GM23338 (cell line): Measurements from ENCODE around the gene PARD6B. TPM values are rescaled to one million over a fixed set of nuclear protein-coding genes. Genes with fewer than 3 reads are reported as not detected.

Experiments
- ATAC-seq: fragments of 200-7000 bp; cut with Tn5 transposase; 3 replicates; pipeline ENCODE4 v1.9.1; 2020
- DNase-seq: peaks from one replicate; pipeline ENCODE4 v3.0.0-alpha.2; 2015; ENCODE audit warnings: low spot score
- H2AFZ ChIP-seq: fragments of 200-600 bp; sonication (generic); 2 replicates; pipeline ENCODE4 v1.8.0; 2016; ENCODE audit warnings: antibody characterized with exemption, mild to moderate bottlenecking, moderate library complexity
- H3F3A ChIP-seq: fragments of 200-600 bp; sonication (generic); replicated peaks from 2 replicates; pipeline ENCODE4 v1.8.0; 2017; ENCODE audit warnings: antibody characterized with exemption, mixed run types, low read depth
- H3K27ac ChIP-seq: fragments of 200-600 bp; sonication (generic); 2 replicates; pipeline ENCODE4 v1.6.1; 2016; ENCODE audit warnings: low read depth
- H3K27me3 ChIP-seq: fragments of 200-600 bp; sonication (generic); 2 replicates; pipeline ENCODE4 v1.8.0; 2016; ENCODE audit warnings: mild to moderate bottlenecking, mixed run types, moderate library complexity; ENCODE audit not compliant: insufficient read depth
- H3K36me3 ChIP-seq: fragments of 200-600 bp; sonication (generic); 2 replicates; pipeline ENCODE4 v1.8.0; 2016; ENCODE audit warnings: mild to moderate bottlenecking; ENCODE audit not compliant: insufficient read depth
- H3K4me1 ChIP-seq: fragments of 200-600 bp; sonication (generic); 2 replicates; pipeline ENCODE4 v1.8.0; 2016; ENCODE audit warnings: mild to moderate bottlenecking, moderate library complexity; ENCODE audit not compliant: insufficient read depth
- H3K4me2 ChIP-seq: fragments of 200-600 bp; sonication (generic); 2 replicates; pipeline ENCODE4 v1.7.1; 2017; ENCODE audit warnings: mixed run types
- H3K4me3 ChIP-seq: fragments of 200-600 bp; sonication (generic); 2 replicates; pipeline ENCODE4 v1.6.1; 2016; ENCODE audit warnings: mixed run types
- H3K79me2 ChIP-seq: fragments of 200-600 bp; sonication (generic); replicated peaks from 2 replicates; pipeline ENCODE4 v1.8.0; 2017; ENCODE audit warnings: mild to moderate bottlenecking; ENCODE audit not compliant: insufficient read depth
- H3K9me2 ChIP-seq: fragments of 200-600 bp; sonication (generic); 2 replicates; pipeline ENCODE4 v1.8.0; 2017; ENCODE audit not compliant: insufficient read depth
- H4K20me1 ChIP-seq: fragments of 200-600 bp; sonication (generic); replicated peaks from 2 replicates; pipeline ENCODE4 v1.8.0; 2017; ENCODE audit warnings: mild to moderate bottlenecking; ENCODE audit not compliant: insufficient read depth
- H3K27ac Mint-ChIP-seq: 2 replicates; pipeline ENCODE4 v1.8.0; 2020; ENCODE audit warnings: inconsistent platforms, mild to moderate bottlenecking, moderate library complexity, mixed read lengths
- H3K27me3 Mint-ChIP-seq: 3 replicates; pipeline ENCODE4 v1.8.0; 2022; ENCODE audit warnings: low read depth, mild to moderate bottlenecking, moderate library complexity, mixed read lengths, inconsistent platforms; ENCODE audit not compliant: insufficient read depth, poor library complexity
- H3K36me3 Mint-ChIP-seq: 3 replicates; pipeline ENCODE4 v1.8.0; 2021; ENCODE audit warnings: low read depth, mild to moderate bottlenecking, inconsistent platforms, moderate library complexity, mixed read lengths
- H3K4me1 Mint-ChIP-seq: 3 replicates; pipeline ENCODE4 v1.8.0; 2020; ENCODE audit warnings: mild to moderate bottlenecking, inconsistent platforms, mixed read lengths
- H3K4me3 Mint-ChIP-seq: 3 replicates; pipeline ENCODE4 v1.8.0; 2021; ENCODE audit warnings: moderate library complexity, mild to moderate bottlenecking, inconsistent platforms, mixed read lengths
- H3K9me3 Mint-ChIP-seq: 3 replicates; pipeline ENCODE4 v1.8.0; 2020; ENCODE audit warnings: moderate library complexity, mild to moderate bottlenecking, inconsistent platforms, mixed read lengths
- JUNB ChIP-seq: IDR thresholded peaks from one replicate; pipeline ENCODE4 v1.6.1; 2016; ENCODE audit warnings: antibody characterized with exemption; ENCODE audit not compliant: unreplicated experiment
- NANOG ChIP-seq: IDR thresholded peaks from 2 replicates; pipeline ENCODE4 v1.6.1; 2016; ENCODE audit warnings: antibody characterized with exemption, borderline replicate concordance
- POLR2AphosphoS5 ChIP-seq: IDR thresholded peaks from 2 replicates; pipeline ENCODE4 v1.6.1; 2016; ENCODE audit warnings: antibody characterized with exemption, low read depth
- STAT1 ChIP-seq: IDR thresholded peaks from one replicate; pipeline ENCODE4 v1.6.1; 2016; ENCODE audit warnings: antibody characterized with exemption; ENCODE audit not compliant: unreplicated experiment
- polyA plus RNA-seq: library from polyadenylated mRNA; unstranded; fragments of >200 nt; fragmentation: Nextera tagmentation; extraction: Ambion mirVana; gene quantifications from 2 replicates; pipeline ENCODE4 v1.2.1, GENCODE V29; 2016
- total RNA-seq: library from RNA; depleted of rRNA; stranded (reverse); fragments of >200 nt; shearing (Covaris generic); gene quantifications from 2 replicates; pipeline ENCODE4 v1.2.3, GENCODE V29; 2014
- TF ChIP-seq, protein P1 (sequence below): fragments of 250-450 bp; sonication (Bioruptor Pico); IDR thresholded peaks from 2 replicates; pipeline ENCODE4 v1.5.0; 2020; ENCODE audit warnings: mild to moderate bottlenecking, moderate library complexity
- TF ChIP-seq, protein P2 (sequence below): IDR thresholded peaks from 2 replicates; pipeline ENCODE4 v1.6.1; 2016; ENCODE audit warnings: antibody characterized with exemption
- TF ChIP-seq, protein P3 (sequence below): IDR thresholded peaks from one replicate; pipeline ENCODE4 v1.6.1; 2018; ENCODE audit warnings: antibody characterized with exemption; ENCODE audit not compliant: unreplicated experiment

The PARD6B gene
- total and polyA plus RNA-seq, 2 experiments from 2014 or later = 23.5 to 29.2 TPM

DNA sequence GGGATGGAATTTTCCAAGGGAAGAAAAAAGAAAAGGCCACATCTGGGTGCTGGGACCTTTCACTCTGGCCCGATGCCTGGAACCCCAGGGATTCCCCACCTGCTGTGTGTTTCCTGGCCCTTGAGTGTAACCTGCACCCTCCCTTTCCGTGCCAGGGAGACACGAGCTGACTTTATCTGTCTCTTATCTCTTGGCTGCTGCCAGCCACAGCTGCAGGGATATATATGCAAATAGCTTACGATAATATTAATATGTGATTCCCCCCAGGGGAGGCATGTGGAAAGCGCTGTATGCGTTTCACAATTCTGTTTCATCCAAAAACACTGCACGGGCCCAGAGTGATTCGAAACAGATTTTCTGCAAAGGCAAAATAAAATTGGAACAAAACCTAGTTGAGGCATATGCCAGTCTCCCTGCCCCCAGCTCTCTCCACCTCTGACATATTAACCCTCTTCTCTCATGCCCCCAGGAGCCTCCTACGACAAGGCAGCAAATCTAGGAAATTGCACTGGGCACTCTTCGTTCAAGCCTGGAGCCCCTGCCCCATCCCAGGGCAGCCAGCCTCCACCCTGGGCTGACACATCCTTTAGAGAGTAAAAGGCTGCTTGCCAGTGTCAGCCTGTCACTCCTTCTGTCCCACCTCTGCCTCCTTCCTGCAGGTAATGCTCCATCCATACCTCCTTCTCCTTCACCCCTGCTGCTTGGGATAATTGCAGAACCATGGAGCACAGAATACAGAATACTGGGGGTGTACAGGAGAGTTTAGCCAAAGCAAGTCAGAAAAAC, 41.3 kb upstream of the PARD6B start (continued):
- TF ChIP-seq, protein P1, sequence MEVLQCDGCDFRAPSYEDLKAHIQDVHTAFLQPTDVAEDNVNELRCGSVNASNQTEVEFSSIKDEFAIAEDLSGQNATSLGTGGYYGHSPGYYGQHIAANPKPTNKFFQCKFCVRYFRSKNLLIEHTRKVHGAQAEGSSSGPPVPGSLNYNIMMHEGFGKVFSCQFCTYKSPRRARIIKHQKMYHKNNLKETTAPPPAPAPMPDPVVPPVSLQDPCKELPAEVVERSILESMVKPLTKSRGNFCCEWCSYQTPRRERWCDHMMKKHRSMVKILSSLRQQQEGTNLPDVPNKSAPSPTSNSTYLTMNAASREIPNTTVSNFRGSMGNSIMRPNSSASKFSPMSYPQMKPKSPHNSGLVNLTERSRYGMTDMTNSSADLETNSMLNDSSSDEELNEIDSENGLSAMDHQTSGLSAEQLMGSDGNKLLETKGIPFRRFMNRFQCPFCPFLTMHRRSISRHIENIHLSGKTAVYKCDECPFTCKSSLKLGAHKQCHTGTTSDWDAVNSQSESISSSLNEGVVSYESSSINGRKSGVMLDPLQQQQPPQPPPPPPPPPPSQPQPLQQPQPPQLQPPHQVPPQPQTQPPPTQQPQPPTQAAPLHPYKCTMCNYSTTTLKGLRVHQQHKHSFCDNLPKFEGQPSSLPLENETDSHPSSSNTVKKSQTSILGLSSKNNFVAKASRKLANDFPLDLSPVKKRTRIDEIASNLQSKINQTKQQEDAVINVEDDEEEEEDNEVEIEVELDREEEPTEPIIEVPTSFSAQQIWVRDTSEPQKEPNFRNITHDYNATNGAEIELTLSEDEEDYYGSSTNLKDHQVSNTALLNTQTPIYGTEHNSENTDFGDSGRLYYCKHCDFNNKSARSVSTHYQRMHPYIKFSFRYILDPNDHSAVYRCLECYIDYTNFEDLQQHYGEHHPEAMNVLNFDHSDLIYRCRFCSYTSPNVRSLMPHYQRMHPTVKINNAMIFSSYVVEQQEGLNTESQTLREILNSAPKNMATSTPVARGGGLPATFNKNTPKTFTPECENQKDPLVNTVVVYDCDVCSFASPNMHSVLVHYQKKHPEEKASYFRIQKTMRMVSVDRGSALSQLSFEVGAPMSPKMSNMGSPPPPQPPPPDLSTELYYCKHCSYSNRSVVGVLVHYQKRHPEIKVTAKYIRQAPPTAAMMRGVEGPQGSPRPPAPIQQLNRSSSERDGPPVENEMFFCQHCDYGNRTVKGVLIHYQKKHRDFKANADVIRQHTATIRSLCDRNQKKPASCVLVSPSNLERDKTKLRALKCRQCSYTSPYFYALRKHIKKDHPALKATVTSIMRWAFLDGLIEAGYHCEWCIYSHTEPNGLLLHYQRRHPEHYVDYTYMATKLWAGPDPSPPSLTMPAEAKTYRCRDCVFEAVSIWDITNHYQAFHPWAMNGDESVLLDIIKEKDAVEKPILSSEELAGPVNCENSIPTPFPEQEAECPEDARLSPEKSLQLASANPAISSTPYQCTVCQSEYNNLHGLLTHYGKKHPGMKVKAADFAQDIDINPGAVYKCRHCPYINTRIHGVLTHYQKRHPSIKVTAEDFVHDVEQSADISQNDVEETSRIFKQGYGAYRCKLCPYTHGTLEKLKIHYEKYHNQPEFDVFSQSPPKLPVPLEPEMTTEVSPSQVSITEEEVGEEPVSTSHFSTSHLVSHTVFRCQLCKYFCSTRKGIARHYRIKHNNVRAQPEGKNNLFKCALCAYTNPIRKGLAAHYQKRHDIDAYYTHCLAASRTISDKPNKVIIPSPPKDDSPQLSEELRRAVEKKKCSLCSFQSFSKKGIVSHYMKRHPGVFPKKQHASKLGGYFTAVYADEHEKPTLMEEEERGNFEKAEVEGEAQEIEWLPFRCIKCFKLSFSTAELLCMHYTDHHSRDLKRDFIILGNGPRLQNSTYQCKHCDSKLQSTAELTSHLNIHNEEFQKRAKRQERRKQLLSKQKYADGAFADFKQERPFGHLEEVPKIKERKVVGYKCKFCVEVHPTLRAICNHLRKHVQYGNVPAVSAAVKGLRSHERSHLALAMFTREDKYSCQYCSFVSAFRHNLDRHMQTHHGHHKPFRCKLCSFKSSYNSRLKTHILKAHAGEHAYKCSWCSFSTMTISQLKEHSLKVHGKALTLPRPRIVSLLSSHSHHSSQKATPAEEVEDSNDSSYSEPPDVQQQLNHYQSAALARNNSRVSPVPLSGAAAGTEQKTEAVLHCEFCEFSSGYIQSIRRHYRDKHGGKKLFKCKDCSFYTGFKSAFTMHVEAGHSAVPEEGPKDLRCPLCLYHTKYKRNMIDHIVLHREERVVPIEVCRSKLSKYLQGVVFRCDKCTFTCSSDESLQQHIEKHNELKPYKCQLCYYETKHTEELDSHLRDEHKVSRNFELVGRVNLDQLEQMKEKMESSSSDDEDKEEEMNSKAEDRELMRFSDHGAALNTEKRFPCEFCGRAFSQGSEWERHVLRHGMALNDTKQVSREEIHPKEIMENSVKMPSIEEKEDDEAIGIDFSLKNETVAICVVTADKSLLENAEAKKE = no peak
- TF ChIP-seq STAT1 = no peak
- TF ChIP-seq POLR2AphosphoS5 = no peak

DNA sequence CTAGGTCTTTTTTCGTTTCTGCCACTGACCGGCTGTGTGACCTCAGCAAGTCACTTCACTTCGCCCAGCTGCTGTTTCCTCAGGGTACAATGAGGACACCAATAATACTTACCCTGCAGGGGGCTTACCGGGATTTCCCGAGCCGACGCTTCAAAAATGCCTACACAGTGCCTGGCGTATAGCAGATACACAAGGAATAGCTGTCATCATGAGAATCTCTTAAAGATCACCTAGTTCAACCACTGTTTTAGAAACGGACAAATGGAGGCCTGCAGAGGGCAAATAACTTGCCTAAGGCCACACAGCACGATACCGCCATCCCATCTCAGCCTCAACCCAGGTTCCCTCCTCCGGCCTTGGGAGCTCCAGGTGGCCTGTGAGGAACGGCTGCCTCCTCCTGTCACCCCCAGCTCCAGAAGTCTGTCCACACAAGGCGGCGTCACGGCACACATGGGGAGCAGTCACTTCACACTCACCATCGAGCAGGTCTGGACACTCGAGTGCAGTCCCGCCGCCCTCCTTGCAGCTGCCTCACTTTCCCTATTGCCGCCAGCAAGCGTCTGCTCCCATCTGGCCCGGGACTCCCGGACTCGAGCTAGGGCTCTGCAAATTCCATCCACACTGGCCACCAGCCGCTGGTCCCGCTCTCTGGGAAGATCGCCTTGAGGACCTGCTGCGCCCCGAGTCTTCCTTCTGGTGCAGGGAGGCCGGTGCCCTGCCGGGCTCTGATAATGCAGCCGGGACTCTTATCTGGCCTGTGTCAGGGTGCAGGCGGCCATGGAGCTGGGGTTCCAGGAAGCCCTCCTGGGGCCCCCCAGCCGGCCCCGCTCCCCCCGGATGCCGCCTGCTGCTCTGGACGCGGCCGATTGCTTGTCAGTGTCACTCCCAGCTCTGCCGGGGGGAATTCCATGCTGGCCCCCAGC, 40.5 kb upstream of the PARD6B start, which contains the start of gene RIPOR3:
Gene RIPOR3, minus strand, starts transcription at position 893 of the 923 bp plus-strand sequence. Its CDS starts 414 bp downstream, at position 479.
- Histone ChIP-seq H3K9me2 (no peaks in the 10 kb centered on the region), H3F3A (0 out of 2 replicates have a peak, but pooled peaks cover 6% of the 10 kb centered on the region), H4K20me1 (no peaks in the 10 kb centered on the region), H3K27ac (peak within 1 kb of the TSS; percentile 16; the same call in 1 of the 2 replicates), H3K4me2 (peak within 1 kb of the TSS; percentile 72), H3K4me3 (peak within 1 kb of the TSS; percentile 75), H3K36me3 (no peaks in the 10 kb centered on the region), H3K27me3 (no peaks in the 10 kb centered on the region), H3K4me1 (peaks cover 38% of the 10 kb centered on the region), H2AFZ (peak within 1 kb of the TSS; percentile 97), H3K79me2 (no peaks in the 10 kb centered on the region)
- DNase-seq = peak; percentile 64
- Mint-ChIP-seq H3K36me3 (no peaks in the 10 kb centered on the region), H3K4me3 (peak within 1 kb of the TSS; percentile 83), H3K27ac (peak within 1 kb of the TSS; percentile 50), H3K4me1 (peaks cover 53% of the 10 kb centered on the region), H3K9me3 (no peaks in the 10 kb centered on the region), H3K27me3 (peaks cover 13% of the 10 kb centered on the region)
- peak; percentile 70 for ATAC-seq
- no peak for TF ChIP-seq JUNB
- no peak for TF ChIP-seq STAT1
- TF ChIP-seq, protein P2, sequence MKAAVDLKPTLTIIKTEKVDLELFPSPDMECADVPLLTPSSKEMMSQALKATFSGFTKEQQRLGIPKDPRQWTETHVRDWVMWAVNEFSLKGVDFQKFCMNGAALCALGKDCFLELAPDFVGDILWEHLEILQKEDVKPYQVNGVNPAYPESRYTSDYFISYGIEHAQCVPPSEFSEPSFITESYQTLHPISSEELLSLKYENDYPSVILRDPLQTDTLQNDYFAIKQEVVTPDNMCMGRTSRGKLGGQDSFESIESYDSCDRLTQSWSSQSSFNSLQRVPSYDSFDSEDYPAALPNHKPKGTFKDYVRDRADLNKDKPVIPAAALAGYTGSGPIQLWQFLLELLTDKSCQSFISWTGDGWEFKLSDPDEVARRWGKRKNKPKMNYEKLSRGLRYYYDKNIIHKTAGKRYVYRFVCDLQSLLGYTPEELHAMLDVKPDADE = no peak
- no peak for TF ChIP-seq NANOG
- TF ChIP-seq, protein P3, sequence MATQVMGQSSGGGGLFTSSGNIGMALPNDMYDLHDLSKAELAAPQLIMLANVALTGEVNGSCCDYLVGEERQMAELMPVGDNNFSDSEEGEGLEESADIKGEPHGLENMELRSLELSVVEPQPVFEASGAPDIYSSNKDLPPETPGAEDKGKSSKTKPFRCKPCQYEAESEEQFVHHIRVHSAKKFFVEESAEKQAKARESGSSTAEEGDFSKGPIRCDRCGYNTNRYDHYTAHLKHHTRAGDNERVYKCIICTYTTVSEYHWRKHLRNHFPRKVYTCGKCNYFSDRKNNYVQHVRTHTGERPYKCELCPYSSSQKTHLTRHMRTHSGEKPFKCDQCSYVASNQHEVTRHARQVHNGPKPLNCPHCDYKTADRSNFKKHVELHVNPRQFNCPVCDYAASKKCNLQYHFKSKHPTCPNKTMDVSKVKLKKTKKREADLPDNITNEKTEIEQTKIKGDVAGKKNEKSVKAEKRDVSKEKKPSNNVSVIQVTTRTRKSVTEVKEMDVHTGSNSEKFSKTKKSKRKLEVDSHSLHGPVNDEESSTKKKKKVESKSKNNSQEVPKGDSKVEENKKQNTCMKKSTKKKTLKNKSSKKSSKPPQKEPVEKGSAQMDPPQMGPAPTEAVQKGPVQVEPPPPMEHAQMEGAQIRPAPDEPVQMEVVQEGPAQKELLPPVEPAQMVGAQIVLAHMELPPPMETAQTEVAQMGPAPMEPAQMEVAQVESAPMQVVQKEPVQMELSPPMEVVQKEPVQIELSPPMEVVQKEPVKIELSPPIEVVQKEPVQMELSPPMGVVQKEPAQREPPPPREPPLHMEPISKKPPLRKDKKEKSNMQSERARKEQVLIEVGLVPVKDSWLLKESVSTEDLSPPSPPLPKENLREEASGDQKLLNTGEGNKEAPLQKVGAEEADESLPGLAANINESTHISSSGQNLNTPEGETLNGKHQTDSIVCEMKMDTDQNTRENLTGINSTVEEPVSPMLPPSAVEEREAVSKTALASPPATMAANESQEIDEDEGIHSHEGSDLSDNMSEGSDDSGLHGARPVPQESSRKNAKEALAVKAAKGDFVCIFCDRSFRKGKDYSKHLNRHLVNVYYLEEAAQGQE = no peak
